Measurements from ENCODE around the gene GPS1. TPM values are rescaled to one million over a fixed set of nuclear protein-coding genes. Genes with fewer than 3 reads are reported as not detected.

The GPS1 gene
- total RNA-seq, 1 experiment from 2014 or later: 181 TPM

DNA sequence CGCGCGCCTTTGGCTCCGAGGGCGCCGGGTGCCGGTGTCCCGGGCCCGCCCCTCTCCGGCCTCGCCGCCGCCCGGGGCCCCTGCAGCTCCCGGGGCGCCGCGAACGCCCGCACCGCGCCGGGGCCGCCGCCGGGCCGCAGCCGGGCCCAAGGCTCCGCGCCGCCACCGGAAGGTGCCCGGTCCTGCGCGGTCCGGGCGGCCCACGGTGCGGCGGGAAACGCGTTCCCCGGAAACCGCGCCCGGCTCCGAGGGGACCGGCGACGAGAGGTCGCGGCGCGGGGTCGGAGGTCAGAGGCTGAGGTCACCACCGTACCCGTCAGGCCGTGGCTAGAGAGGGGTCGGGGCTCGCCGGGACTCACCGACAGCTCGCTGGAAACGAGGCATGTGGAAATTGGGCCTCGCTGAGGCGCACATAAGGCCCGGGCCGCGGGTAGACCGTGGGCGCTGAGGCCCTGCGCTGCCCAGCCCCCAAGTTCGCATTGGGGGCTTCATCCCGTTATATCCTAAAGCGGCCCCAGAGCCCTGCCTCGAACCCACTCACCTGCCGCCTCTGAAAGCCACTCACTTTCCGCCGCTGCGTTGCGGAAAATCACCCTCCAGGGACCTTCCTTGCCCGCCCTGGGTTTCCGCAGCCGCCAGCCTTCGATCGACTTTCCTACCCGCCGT lies 14.1 kb downstream of the GPS1 start, which contains the start of gene DUS1L (continued):
- TF ChIP-seq, protein P1, sequence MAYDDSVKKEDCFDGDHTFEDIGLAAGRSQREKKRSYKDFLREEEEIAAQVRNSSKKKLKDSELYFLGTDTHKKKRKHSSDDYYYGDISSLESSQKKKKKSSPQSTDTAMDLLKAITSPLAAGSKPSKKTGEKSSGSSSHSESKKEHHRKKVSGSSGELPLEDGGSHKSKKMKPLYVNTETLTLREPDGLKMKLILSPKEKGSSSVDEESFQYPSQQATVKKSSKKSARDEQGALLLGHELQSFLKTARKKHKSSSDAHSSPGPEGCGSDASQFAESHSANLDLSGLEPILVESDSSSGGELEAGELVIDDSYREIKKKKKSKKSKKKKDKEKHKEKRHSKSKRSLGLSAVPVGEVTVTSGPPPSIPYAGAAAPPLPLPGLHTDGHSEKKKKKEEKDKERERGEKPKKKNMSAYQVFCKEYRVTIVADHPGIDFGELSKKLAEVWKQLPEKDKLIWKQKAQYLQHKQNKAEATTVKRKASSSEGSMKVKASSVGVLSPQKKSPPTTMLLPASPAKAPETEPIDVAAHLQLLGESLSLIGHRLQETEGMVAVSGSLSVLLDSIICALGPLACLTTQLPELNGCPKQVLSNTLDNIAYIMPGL (CRISPR knock-in tag; IDR thresholded peaks at IDR 0.05): peak; percentile 81; the same call in 1 of the 2 replicates
- TF ChIP-seq NR2C2 (CRISPR knock-in tag; IDR thresholded peaks at IDR 0.05) (peak; percentile 98), RORB (CRISPR knock-in tag; IDR thresholded peaks at IDR 0.05) (no peak), NFATC4 (CRISPR knock-in tag; IDR thresholded peaks at IDR 0.05) (no peak), FOXJ3 (CRISPR knock-in tag; IDR thresholded peaks at IDR 0.05; ENCODE audit: borderline replicate concordance) (no peak), HMGA2 (CRISPR knock-in tag; IDR thresholded peaks at IDR 0.05) (no peak), TP53 (CRISPR knock-in tag; IDR thresholded peaks at IDR 0.05) (peak; percentile 68; the same call in 1 of the 2 replicates), SP1 (CRISPR knock-in tag; conservative IDR thresholded peaks at IDR 0.05) (peak; percentile 88), CREM (CRISPR knock-in tag; IDR thresholded peaks at IDR 0.05) (peak; percentile 56; the same call in 1 of the 2 replicates), GABPB1 (CRISPR knock-in tag; IDR thresholded peaks at IDR 0.05) (peak; percentile 90), JUN (CRISPR knock-in tag; IDR thresholded peaks at IDR 0.05) (no peak), ZNF121 (CRISPR knock-in tag; IDR thresholded peaks at IDR 0.05) (peak; percentile 20; the same call in 1 of the 2 replicates), ZNF671 (CRISPR knock-in tag; IDR thresholded peaks at IDR 0.05) (no peak), EMX1 (CRISPR knock-in tag; IDR thresholded peaks at IDR 0.05) (no peak), ZNF317 (CRISPR knock-in tag; IDR thresholded peaks at IDR 0.05; ENCODE audit: borderline replicate concordance, low read depth) (no peak), ZNF396 (CRISPR knock-in tag; IDR thresholded peaks at IDR 0.05; ENCODE audit: borderline replicate concordance) (no peak), MYBL2 (CRISPR knock-in tag; IDR thresholded peaks at IDR 0.05) (peak; percentile 60; the same call in 1 of the 2 replicates), ESRRA (CRISPR knock-in tag; IDR thresholded peaks at IDR 0.05; ENCODE audit: borderline replicate concordance) (peak; percentile 84; the same call in 1 of the 2 replicates)
- TF ChIP-seq, protein P2, sequence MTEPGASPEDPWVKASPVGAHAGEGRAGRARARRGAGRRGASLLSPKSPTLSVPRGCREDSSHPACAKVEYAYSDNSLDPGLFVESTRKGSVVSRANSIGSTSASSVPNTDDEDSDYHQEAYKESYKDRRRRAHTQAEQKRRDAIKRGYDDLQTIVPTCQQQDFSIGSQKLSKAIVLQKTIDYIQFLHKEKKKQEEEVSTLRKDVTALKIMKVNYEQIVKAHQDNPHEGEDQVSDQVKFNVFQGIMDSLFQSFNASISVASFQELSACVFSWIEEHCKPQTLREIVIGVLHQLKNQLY (CRISPR knock-in tag; IDR thresholded peaks at IDR 0.05): no peak
- TF ChIP-seq, protein P3, sequence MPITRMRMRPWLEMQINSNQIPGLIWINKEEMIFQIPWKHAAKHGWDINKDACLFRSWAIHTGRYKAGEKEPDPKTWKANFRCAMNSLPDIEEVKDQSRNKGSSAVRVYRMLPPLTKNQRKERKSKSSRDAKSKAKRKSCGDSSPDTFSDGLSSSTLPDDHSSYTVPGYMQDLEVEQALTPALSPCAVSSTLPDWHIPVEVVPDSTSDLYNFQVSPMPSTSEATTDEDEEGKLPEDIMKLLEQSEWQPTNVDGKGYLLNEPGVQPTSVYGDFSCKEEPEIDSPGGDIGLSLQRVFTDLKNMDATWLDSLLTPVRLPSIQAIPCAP (CRISPR knock-in tag; IDR thresholded peaks at IDR 0.05): no peak
- TF ChIP-seq, protein P4, sequence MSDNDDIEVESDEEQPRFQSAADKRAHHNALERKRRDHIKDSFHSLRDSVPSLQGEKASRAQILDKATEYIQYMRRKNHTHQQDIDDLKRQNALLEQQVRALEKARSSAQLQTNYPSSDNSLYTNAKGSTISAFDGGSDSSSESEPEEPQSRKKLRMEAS (CRISPR knock-in tag; IDR thresholded peaks at IDR 0.05): no peak
- TF ChIP-seq, protein P5, sequence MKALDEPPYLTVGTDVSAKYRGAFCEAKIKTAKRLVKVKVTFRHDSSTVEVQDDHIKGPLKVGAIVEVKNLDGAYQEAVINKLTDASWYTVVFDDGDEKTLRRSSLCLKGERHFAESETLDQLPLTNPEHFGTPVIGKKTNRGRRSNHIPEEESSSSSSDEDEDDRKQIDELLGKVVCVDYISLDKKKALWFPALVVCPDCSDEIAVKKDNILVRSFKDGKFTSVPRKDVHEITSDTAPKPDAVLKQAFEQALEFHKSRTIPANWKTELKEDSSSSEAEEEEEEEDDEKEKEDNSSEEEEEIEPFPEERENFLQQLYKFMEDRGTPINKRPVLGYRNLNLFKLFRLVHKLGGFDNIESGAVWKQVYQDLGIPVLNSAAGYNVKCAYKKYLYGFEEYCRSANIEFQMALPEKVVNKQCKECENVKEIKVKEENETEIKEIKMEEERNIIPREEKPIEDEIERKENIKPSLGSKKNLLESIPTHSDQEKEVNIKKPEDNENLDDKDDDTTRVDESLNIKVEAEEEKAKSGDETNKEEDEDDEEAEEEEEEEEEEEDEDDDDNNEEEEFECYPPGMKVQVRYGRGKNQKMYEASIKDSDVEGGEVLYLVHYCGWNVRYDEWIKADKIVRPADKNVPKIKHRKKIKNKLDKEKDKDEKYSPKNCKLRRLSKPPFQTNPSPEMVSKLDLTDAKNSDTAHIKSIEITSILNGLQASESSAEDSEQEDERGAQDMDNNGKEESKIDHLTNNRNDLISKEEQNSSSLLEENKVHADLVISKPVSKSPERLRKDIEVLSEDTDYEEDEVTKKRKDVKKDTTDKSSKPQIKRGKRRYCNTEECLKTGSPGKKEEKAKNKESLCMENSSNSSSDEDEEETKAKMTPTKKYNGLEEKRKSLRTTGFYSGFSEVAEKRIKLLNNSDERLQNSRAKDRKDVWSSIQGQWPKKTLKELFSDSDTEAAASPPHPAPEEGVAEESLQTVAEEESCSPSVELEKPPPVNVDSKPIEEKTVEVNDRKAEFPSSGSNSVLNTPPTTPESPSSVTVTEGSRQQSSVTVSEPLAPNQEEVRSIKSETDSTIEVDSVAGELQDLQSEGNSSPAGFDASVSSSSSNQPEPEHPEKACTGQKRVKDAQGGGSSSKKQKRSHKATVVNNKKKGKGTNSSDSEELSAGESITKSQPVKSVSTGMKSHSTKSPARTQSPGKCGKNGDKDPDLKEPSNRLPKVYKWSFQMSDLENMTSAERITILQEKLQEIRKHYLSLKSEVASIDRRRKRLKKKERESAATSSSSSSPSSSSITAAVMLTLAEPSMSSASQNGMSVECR (CRISPR knock-in tag; IDR thresholded peaks at IDR 0.05; ENCODE audit: borderline replicate concordance): no peak
- TF ChIP-seq, protein P6, sequence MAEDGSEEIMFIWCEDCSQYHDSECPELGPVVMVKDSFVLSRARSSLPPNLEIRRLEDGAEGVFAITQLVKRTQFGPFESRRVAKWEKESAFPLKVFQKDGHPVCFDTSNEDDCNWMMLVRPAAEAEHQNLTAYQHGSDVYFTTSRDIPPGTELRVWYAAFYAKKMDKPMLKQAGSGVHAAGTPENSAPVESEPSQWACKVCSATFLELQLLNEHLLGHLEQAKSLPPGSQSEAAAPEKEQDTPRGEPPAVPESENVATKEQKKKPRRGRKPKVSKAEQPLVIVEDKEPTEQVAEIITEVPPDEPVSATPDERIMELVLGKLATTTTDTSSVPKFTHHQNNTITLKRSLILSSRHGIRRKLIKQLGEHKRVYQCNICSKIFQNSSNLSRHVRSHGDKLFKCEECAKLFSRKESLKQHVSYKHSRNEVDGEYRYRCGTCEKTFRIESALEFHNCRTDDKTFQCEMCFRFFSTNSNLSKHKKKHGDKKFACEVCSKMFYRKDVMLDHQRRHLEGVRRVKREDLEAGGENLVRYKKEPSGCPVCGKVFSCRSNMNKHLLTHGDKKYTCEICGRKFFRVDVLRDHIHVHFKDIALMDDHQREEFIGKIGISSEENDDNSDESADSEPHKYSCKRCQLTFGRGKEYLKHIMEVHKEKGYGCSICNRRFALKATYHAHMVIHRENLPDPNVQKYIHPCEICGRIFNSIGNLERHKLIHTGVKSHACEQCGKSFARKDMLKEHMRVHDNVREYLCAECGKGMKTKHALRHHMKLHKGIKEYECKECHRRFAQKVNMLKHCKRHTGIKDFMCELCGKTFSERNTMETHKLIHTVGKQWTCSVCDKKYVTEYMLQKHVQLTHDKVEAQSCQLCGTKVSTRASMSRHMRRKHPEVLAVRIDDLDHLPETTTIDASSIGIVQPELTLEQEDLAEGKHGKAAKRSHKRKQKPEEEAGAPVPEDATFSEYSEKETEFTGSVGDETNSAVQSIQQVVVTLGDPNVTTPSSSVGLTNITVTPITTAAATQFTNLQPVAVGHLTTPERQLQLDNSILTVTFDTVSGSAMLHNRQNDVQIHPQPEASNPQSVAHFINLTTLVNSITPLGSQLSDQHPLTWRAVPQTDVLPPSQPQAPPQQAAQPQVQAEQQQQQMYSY (CRISPR knock-in tag; IDR thresholded peaks at IDR 0.05): no peak
- TF ChIP-seq, protein P7, sequence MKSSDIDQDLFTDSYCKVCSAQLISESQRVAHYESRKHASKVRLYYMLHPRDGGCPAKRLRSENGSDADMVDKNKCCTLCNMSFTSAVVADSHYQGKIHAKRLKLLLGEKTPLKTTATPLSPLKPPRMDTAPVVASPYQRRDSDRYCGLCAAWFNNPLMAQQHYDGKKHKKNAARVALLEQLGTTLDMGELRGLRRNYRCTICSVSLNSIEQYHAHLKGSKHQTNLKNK (CRISPR knock-in tag; IDR thresholded peaks at IDR 0.05): no peak
- TF ChIP-seq, protein P8, sequence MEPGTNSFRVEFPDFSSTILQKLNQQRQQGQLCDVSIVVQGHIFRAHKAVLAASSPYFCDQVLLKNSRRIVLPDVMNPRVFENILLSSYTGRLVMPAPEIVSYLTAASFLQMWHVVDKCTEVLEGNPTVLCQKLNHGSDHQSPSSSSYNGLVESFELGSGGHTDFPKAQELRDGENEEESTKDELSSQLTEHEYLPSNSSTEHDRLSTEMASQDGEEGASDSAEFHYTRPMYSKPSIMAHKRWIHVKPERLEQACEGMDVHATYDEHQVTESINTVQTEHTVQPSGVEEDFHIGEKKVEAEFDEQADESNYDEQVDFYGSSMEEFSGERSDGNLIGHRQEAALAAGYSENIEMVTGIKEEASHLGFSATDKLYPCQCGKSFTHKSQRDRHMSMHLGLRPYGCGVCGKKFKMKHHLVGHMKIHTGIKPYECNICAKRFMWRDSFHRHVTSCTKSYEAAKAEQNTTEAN (CRISPR knock-in tag; IDR thresholded peaks at IDR 0.05): peak; percentile 60; the same call in 1 of the 2 replicates
- TF ChIP-seq, protein P9, sequence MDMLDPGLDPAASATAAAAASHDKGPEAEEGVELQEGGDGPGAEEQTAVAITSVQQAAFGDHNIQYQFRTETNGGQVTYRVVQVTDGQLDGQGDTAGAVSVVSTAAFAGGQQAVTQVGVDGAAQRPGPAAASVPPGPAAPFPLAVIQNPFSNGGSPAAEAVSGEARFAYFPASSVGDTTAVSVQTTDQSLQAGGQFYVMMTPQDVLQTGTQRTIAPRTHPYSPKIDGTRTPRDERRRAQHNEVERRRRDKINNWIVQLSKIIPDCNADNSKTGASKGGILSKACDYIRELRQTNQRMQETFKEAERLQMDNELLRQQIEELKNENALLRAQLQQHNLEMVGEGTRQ (CRISPR knock-in tag; IDR thresholded peaks at IDR 0.05): peak; percentile 31; the same call in 1 of the 2 replicates
